Ishikawa (cell line): ENCODE results near the gene SLC2A4.

Experiments
- EGR1 ChIP-seq: IDR thresholded peaks from 2 replicates; pipeline ENCODE4 v1.6.1; 2012
- EP300 ChIP-seq: IDR thresholded peaks from 2 replicates; pipeline ENCODE4 v1.6.1; 2012; ENCODE audit warnings: borderline replicate concordance
- MAX ChIP-seq: IDR thresholded peaks from 2 replicates; pipeline ENCODE4 v1.6.1; 2012
- TAF1 ChIP-seq: IDR thresholded peaks from 2 replicates; pipeline ENCODE4 v1.6.1; 2012; ENCODE audit warnings: low read depth, mild to moderate bottlenecking
- TCF12 ChIP-seq: IDR thresholded peaks from 2 replicates; pipeline ENCODE4 v1.6.1; 2012; ENCODE audit warnings: low read depth
- ZBTB7A ChIP-seq: IDR thresholded peaks from 2 replicates; pipeline ENCODE4 v1.6.1; 2012; ENCODE audit warnings: low read depth

DNA sequence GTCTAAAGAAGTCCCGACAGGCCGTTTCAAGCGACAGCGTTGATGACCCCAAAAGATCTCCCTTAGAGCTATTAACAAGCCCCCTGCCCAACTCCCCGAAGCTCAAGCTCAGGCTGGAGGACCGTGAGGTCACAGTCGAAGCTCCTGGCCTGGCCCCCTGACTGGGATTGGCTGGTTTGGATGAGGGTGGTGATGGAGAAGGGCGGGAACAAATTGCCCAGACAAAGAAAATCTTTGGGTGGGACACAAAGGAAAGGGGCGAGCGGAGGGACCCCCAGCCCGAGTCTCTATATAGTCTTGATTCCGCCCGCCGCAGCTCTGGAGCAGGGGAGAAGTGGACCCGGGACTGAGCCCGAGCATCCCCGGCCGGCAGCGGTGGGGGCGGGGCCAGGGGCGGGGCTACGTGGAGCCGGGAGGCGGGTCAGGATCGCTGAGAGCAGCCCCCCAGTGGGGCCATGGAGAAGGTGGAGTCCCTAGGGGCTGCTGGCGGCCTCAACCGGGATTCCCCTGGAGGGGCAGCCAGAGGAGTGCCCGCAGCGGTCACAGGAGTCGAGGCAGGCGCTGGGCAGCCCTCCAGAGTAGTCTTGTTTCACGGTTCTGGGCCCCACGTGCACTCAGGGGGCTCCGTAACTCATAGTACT lies 48.6 kb downstream of the SLC2A4 start:
- TF ChIP-seq TCF12, result no peak
- TF ChIP-seq EGR1, result no peak
- TF ChIP-seq TAF1, result no peak
- no peak for TF ChIP-seq EP300
- no peak; the same call in 1 of the 2 replicates for TF ChIP-seq MAX
- no peak; the same call in 1 of the 2 replicates for TF ChIP-seq ZBTB7A
